GM12873 (cell line): ENCODE data around the gene TBL2.

ENCODE experiments used
- TF ChIP-seq, protein P1 (sequence below): IDR thresholded peaks from 2 replicates; pipeline ENCODE4 v1.5.1; 2012; ENCODE audit warnings: low read depth, mild to moderate bottlenecking, moderate library complexity, low read length, control low read depth; ENCODE audit not compliant: insufficient read depth; ENCODE audit errors: missing control alignments

TBL2 gene

GRCh38 chr7:73570521-73570920, 7.9 kb downstream of the TBL2 start:
- TF ChIP-seq, protein P1, sequence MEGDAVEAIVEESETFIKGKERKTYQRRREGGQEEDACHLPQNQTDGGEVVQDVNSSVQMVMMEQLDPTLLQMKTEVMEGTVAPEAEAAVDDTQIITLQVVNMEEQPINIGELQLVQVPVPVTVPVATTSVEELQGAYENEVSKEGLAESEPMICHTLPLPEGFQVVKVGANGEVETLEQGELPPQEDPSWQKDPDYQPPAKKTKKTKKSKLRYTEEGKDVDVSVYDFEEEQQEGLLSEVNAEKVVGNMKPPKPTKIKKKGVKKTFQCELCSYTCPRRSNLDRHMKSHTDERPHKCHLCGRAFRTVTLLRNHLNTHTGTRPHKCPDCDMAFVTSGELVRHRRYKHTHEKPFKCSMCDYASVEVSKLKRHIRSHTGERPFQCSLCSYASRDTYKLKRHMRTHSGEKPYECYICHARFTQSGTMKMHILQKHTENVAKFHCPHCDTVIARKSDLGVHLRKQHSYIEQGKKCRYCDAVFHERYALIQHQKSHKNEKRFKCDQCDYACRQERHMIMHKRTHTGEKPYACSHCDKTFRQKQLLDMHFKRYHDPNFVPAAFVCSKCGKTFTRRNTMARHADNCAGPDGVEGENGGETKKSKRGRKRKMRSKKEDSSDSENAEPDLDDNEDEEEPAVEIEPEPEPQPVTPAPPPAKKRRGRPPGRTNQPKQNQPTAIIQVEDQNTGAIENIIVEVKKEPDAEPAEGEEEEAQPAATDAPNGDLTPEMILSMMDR: no peak

GRCh38 chr7:73569042-73569608, 9.3 kb downstream of the TBL2 start:
- TF ChIP-seq, protein P1: no peak

GRCh38 chr7:73567846-73568685, 10.3 kb downstream of the TBL2 start:
- TF ChIP-seq, protein P1: no peak

- TF ChIP-seq, protein P1: no peak
These were observed 11.2 kb downstream of the TBL2 start for GRCh38 chr7:73567140-73567539.

GRCh38 chr7:73565675-73566340, 12.6 kb downstream of the TBL2 start:
- TF ChIP-seq, protein P1: no peak

GRCh38 chr7:73560109-73560835, 18.1 kb downstream of the TBL2 start:
- TF ChIP-seq, protein P1: no peak
